SK-N-SH (cell line): ENCODE measurements around the gene ATP8B3. TPM values are rescaled to one million over a fixed set of nuclear protein-coding genes. Genes with fewer than 3 reads are reported as not detected.

ENCODE experiments used
- CTCF ChIA-PET: fragments of 300-600, 350-600 bp; formaldehyde crosslinking; extraction: SDS; loops from one replicate; lab custom pipeline; 2021; lab: Yijun Ruan, JAX
- POLR2A ChIA-PET: fragments of 350-600 bp; sonication (Branson Sonifier 250); formaldehyde crosslinking; extraction: SDS; loops from one replicate; lab custom pipeline; 2020; ENCODE audit warnings: antibody characterized with exemption, inconsistent platforms; lab: Yijun Ruan, JAX
- DNase-seq: peaks from one replicate; pipeline ENCODE4 v3.0.0; 2012
- H2AFZ ChIP-seq: fragments of 200-600 bp; sonication (generic); 2 replicates; pipeline ENCODE4 v1.8.1; 2016; ENCODE audit warnings: antibody characterized with exemption, mild to moderate bottlenecking, low read depth
- H3F3A ChIP-seq: fragments of 200-600 bp; sonication (generic); replicated peaks from 2 replicates; pipeline ENCODE3; 2016; ENCODE audit warnings: antibody characterized with exemption, mild to moderate bottlenecking; ENCODE audit not compliant: insufficient read depth
- H3K27ac ChIP-seq, 2 experiments: fragments of 200-500 bp in 1 of 2; fragments of 200-600 bp in 1 of 2; sonication (Bioruptor generic) in 1 of 2; sonication (generic), shearing (Covaris generic) in 1 of 2; 2 replicates each; pipeline versions ENCODE4 v1.5.1 to v1.6.1; 2014 to 2016; ENCODE audit warnings: low read depth in 2 of 2, inconsistent platforms in 1 of 2, low read length in 1 of 2, mild to moderate bottlenecking in 1 of 2, mixed read lengths in 1 of 2
- H3K27me3 ChIP-seq: fragments of 200-600 bp; sonication (generic), shearing (Covaris generic); 2 replicates; pipeline ENCODE4 v1.6.1; 2016; ENCODE audit warnings: mixed run types; ENCODE audit not compliant: insufficient read depth
- H3K36me3 ChIP-seq, 2 experiments: fragments of 200-500 bp in 1 of 2; fragments of 200-600 bp in 1 of 2; sonication (Bioruptor generic) in 1 of 2; sonication (generic) in 1 of 2; replicated peaks in 1 of 2; 2 replicates each; pipeline versions ENCODE3 to v1.5.1; 2014 to 2016; ENCODE audit warnings: low read length in 1 of 2, mild to moderate bottlenecking in 1 of 2; ENCODE audit not compliant: insufficient read depth in 2 of 2, control insufficient read depth in 1 of 2
- H3K4me1 ChIP-seq, 2 experiments: fragments of 200-500 bp in 1 of 2; fragments of 200-600 bp in 1 of 2; sonication (Bioruptor generic) in 1 of 2; sonication (generic), shearing (Covaris generic) in 1 of 2; 2 replicates each; pipeline versions ENCODE4 v1.5.1 to v1.6.1; 2014 to 2016; ENCODE audit warnings: low read depth in 1 of 2, low read length in 1 of 2, mixed run types in 1 of 2; ENCODE audit not compliant: insufficient read depth in 2 of 2, control insufficient read depth in 1 of 2
- H3K4me2 ChIP-seq: fragments of 200-600 bp; sonication (generic), shearing (Covaris generic); 2 replicates; pipeline ENCODE4 v1.6.1; 2017; ENCODE audit warnings: mixed run types
- H3K4me3 ChIP-seq, 2 experiments: fragments of 200-500 bp in 1 of 2; fragments of 200-600 bp in 1 of 2; sonication (Bioruptor generic) in 1 of 2; sonication (generic), shearing (Covaris generic) in 1 of 2; 2 replicates each; pipeline versions ENCODE4 v1.5.1 to v1.8.1; 2014 to 2016; ENCODE audit warnings: low read depth in 2 of 2, inconsistent platforms in 1 of 2, low read length in 1 of 2, mild to moderate bottlenecking in 1 of 2, mixed read lengths in 1 of 2, moderate library complexity in 1 of 2
- H3K79me2 ChIP-seq: fragments of 200-600 bp; sonication (generic); 2 replicates; pipeline ENCODE4 v1.8.1; 2017; ENCODE audit warnings: mild to moderate bottlenecking; ENCODE audit not compliant: insufficient read depth
- H3K9ac ChIP-seq: fragments of 200-600 bp; sonication (generic); 2 replicates; pipeline ENCODE4 v1.6.1; 2017; ENCODE audit warnings: mixed run types
- H3K9me2 ChIP-seq: fragments of 200-600 bp; sonication (generic); 2 replicates; pipeline ENCODE4 v1.6.1; 2017; ENCODE audit warnings: mixed run types
- H3K9me3 ChIP-seq: fragments of 200-600 bp; sonication (generic); 2 replicates; pipeline ENCODE4 v1.6.1; 2017; ENCODE audit warnings: mixed run types, mild to moderate bottlenecking, moderate library complexity
- H4K20me1 ChIP-seq: fragments of 200-600 bp; sonication (generic); 2 replicates; pipeline ENCODE4 v1.6.1; 2017; ENCODE audit warnings: mild to moderate bottlenecking, mixed run types; ENCODE audit not compliant: insufficient read depth
- CHD2 ChIP-seq: fragments of 150-350 bp; IDR thresholded peaks from 2 replicates; pipeline ENCODE4 v1.6.1; 2018; ENCODE audit warnings: low read length; ENCODE audit not compliant: partially characterized antibody
- CTCF ChIP-seq: fragments of 200-600 bp; sonication (generic); IDR thresholded peaks from 2 replicates; pipeline ENCODE4 v1.6.1; 2017; ENCODE audit warnings: antibody characterized with exemption, mild to moderate bottlenecking, moderate library complexity
- EZH2phosphoT487 ChIP-seq: fragments of 200-600 bp; sonication (generic); IDR thresholded peaks from 2 replicates; pipeline ENCODE4 v1.6.1; 2017; ENCODE audit warnings: low read depth, mixed run types, mild to moderate bottlenecking, antibody characterized with exemption, moderate library complexity, borderline replicate concordance
- FOSL2 ChIP-seq: IDR thresholded peaks from 2 replicates; pipeline ENCODE4 v1.4.0; 2012; ENCODE audit warnings: low read depth, mild to moderate bottlenecking, moderate library complexity, borderline replicate concordance
- FOXJ3 ChIP-seq: sonication (generic); formaldehyde crosslinking; IDR thresholded peaks from 2 replicates; pipeline ENCODE4 v1.5.1; 2020; ENCODE audit warnings: mild to moderate bottlenecking, missing genetic modification reagents
- IRF3 ChIP-seq: fragments of 150-350 bp; IDR thresholded peaks from 2 replicates; pipeline ENCODE4 v1.6.1; 2016; ENCODE audit warnings: mild to moderate bottlenecking, low read depth, low read length
- MAX ChIP-seq: IDR thresholded peaks from 2 replicates; pipeline ENCODE4 v1.4.0; 2012; ENCODE audit warnings: low read depth
- NFIC ChIP-seq: IDR thresholded peaks from 2 replicates; pipeline ENCODE4 v1.4.0; 2012; ENCODE audit warnings: borderline replicate concordance
- SMC3 ChIP-seq: IDR thresholded peaks from 2 replicates; pipeline ENCODE4 v1.6.1; 2012; ENCODE audit warnings: low read depth, low read length, improper control_type of control experiment
- TCF12 ChIP-seq: IDR thresholded peaks from 2 replicates; pipeline ENCODE4 v1.4.0; 2012
- USF2 ChIP-seq: fragments of 150-350 bp; IDR thresholded peaks from 2 replicates; pipeline ENCODE4 v1.6.1; 2017; ENCODE audit warnings: antibody characterized with exemption, low read length, low read depth, borderline replicate concordance
- ZBTB33 ChIP-seq: IDR thresholded peaks from 2 replicates; pipeline ENCODE4 v1.4.0; 2012; ENCODE audit warnings: low read depth, borderline replicate concordance
- WGBS: methylation state at CpG from one replicate; pipeline ENCODE4 v1.1.6; 2017; ENCODE audit warnings: low lambda C conversion rate; 5-methylcytosine and 5-hydroxymethylcytosine counted together
- polyA plus RNA-seq, 3 experiments: library from polyadenylated mRNA; depleted of rRNA; stranded (reverse); fragments of >200 nt; gene quantifications; 2 replicates each; pipeline ENCODE4 v1.2.3, GENCODE V29; 2012

Gene ATP8B3
- polyA plus RNA-seq, 1 of the 3 experiments (the other 2 are of a cell fraction): 8.0 TPM

GRCh38 chr19:1854542-1855039, 42.5 kb upstream of the ATP8B3 start:
- Histone ChIP-seq H3K4me3 (no peak overlapping the region), H3K9me3 (no peaks in the 10 kb centered on the region), H3K4me2 (peak overlapping the region; percentile 73), H3K79me2 (peaks cover 88% of the 10 kb centered on the region), H2AFZ (no peak overlapping the region), H3K4me1 (peaks cover 23 to 43% of the 10 kb centered on the region in 2 experiments; a peak in 3 of 4 replicates), H3F3A (peaks cover 22% of the 10 kb centered on the region), H3K36me3 (peaks cover 1 to 3% of the 10 kb centered on the region in 2 experiments), H3K27ac (peak overlapping the region; percentile 35 to 85; a peak in 3 of 4 replicates), H3K9me2 (no peaks in the 10 kb centered on the region), H4K20me1 (peaks cover 96% of the 10 kb centered on the region), H3K9ac (no peak overlapping the region), H3K27me3 (no peaks in the 10 kb centered on the region)
- ChIA-PET CTCF (interaction anchor here (1.3 to 2.4 kb wide), 3 partner anchors 12 to 22 kb away, joined by 3 to 15 read pairs (median 6); no protein-coding TSS in a partner anchor), POLR2A (interaction anchor here (1.0 kb wide), 1 partner anchor 10 kb away, joined by 3 read pairs; no protein-coding TSS in a partner anchor)
- TF ChIP-seq CHD2: no peak
- no peak for TF ChIP-seq CTCF
- no peak for TF ChIP-seq FOSL2
- no peak for TF ChIP-seq FOXJ3 (CRISPR knock-in tag)
- TF ChIP-seq NFIC: no peak
- TF ChIP-seq ZBTB33: no peak
- no peak for TF ChIP-seq EZH2phosphoT487
- no peak for TF ChIP-seq MAX
- TF ChIP-seq IRF3: no peak
- TF ChIP-seq TCF12: no peak
- no peak for TF ChIP-seq USF2
- no peak for TF ChIP-seq SMC3
- WGBS: 90% methylated on average over 29 of the region's 37 CpGs
- no peak for DNase-seq
